ENCODE measurements around the gene EXOC6.

DNA sequence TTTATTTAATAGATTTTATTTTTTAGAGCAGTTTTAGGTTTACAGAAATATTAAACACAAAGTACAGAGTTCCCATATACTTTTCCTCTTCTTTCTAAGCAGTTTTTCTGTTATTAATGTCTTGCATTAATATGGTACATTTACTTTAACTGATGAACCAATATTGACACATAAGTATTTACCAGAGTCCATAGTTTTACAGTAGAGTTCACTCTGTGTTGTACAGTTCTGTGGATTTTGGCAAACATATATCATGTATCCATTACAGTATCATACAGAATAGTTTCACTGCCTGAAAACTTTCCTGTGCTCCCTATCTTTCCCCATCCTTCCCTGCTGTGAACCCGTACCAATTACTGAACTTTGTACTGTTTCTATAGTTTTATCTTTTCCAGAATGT is 55.3 kb downstream of the EXOC6 start:
- TF ChIP-seq, protein P1, sequence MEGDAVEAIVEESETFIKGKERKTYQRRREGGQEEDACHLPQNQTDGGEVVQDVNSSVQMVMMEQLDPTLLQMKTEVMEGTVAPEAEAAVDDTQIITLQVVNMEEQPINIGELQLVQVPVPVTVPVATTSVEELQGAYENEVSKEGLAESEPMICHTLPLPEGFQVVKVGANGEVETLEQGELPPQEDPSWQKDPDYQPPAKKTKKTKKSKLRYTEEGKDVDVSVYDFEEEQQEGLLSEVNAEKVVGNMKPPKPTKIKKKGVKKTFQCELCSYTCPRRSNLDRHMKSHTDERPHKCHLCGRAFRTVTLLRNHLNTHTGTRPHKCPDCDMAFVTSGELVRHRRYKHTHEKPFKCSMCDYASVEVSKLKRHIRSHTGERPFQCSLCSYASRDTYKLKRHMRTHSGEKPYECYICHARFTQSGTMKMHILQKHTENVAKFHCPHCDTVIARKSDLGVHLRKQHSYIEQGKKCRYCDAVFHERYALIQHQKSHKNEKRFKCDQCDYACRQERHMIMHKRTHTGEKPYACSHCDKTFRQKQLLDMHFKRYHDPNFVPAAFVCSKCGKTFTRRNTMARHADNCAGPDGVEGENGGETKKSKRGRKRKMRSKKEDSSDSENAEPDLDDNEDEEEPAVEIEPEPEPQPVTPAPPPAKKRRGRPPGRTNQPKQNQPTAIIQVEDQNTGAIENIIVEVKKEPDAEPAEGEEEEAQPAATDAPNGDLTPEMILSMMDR (tag by site-specific recombination; IDR thresholded peaks at IDR 0.05), result no peak
- TF ChIP-seq ZNF157 (tag by site-specific recombination; IDR thresholded peaks at IDR 0.05) (no peak), SETDB1 (IDR thresholded peaks at IDR 0.05; ENCODE audit: insufficient read length, low read length) (no peak), ZNF585B (tag by site-specific recombination; IDR thresholded peaks at IDR 0.05) (no peak), ZNF426 (tag by site-specific recombination; IDR thresholded peaks at IDR 0.05) (no peak), ZNF121 (tag by site-specific recombination; IDR thresholded peaks at IDR 0.05) (no peak), ZNF221 (tag by site-specific recombination; IDR thresholded peaks at IDR 0.05; ENCODE audit: borderline replicate concordance) (no peak)
- TF ChIP-seq, protein P2, sequence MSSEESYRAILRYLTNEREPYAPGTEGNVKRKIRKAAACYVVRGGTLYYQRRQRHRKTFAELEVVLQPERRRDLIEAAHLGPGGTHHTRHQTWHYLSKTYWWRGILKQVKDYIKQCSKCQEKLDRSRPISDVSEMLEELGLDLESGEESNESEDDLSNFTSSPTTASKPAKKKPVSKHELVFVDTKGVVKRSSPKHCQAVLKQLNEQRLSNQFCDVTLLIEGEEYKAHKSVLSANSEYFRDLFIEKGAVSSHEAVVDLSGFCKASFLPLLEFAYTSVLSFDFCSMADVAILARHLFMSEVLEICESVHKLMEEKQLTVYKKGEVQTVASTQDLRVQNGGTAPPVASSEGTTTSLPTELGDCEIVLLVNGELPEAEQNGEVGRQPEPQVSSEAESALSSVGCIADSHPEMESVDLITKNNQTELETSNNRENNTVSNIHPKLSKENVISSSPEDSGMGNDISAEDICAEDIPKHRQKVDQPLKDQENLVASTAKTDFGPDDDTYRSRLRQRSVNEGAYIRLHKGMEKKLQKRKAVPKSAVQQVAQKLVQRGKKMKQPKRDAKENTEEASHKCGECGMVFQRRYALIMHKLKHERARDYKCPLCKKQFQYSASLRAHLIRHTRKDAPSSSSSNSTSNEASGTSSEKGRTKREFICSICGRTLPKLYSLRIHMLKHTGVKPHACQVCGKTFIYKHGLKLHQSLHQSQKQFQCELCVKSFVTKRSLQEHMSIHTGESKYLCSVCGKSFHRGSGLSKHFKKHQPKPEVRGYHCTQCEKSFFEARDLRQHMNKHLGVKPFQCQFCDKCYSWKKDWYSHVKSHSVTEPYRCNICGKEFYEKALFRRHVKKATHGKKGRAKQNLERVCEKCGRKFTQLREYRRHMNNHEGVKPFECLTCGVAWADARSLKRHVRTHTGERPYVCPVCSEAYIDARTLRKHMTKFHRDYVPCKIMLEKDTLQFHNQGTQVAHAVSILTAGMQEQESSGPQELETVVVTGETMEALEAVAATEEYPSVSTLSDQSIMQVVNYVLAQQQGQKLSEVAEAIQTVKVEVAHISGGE (tag by site-specific recombination; conservative IDR thresholded peaks at IDR 0.05; ENCODE audit: low read depth), result no peak

All from HEK293 (cell line).